NB4 (cell line): ENCODE measurements around the gene DCAF6.

Experiments used
- DNase-seq: peaks from one replicate; pipeline ENCODE4 v3.0.0; 2010; ENCODE audit warnings: low read depth
- H3K4me3 ChIP-seq: one replicate; pipeline ENCODE4 v1.5.1; 2011; ENCODE audit warnings: mild to moderate bottlenecking, low read depth, low read length, moderate library complexity
- MYC ChIP-seq: IDR thresholded peaks from 2 replicates; pipeline ENCODE4 v1.6.1; 2011; ENCODE audit warnings: low read depth, low read length
- POLR2A ChIP-seq: IDR thresholded peaks from 2 replicates; pipeline ENCODE4 v1.6.1; 2011; ENCODE audit warnings: mild to moderate bottlenecking; ENCODE audit not compliant: insufficient read length; ENCODE audit errors: extremely low read depth
- TF ChIP-seq, protein P1 (sequence below): IDR thresholded peaks from 2 replicates; pipeline ENCODE4 v1.6.1; 2011; ENCODE audit warnings: low read depth, low read length
- TF ChIP-seq, protein P2 (sequence below): IDR thresholded peaks from one replicate; pipeline ENCODE4 v1.5.1; 2012; ENCODE audit warnings: low read depth, low read length

DCAF6 gene

DNA sequence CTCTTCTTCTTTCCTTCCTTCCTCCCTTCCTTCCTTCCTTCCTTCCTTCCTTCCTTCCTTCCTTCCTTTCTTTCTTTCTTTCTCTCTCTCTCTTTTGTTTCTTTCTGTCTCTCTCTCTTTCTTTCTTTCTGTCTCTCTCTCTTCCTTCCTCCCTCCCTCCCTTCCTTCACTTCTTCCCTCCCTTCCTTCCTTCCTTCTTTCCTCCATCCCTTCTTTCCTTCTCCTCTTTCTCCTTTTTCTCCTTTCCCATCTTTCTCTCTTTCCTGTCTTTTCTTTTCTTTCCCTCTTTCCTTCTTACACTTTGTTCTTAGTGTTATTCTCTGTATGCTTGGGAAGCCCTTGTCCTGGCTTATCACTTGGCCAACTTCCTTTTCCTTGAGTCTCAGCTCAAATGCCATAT, 72.8 kb downstream of the DCAF6 start:
- TF ChIP-seq POLR2A: no peak
- TF ChIP-seq MYC: no peak
- TF ChIP-seq, protein P1, sequence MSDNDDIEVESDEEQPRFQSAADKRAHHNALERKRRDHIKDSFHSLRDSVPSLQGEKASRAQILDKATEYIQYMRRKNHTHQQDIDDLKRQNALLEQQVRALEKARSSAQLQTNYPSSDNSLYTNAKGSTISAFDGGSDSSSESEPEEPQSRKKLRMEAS: no peak
- TF ChIP-seq, protein P2, sequence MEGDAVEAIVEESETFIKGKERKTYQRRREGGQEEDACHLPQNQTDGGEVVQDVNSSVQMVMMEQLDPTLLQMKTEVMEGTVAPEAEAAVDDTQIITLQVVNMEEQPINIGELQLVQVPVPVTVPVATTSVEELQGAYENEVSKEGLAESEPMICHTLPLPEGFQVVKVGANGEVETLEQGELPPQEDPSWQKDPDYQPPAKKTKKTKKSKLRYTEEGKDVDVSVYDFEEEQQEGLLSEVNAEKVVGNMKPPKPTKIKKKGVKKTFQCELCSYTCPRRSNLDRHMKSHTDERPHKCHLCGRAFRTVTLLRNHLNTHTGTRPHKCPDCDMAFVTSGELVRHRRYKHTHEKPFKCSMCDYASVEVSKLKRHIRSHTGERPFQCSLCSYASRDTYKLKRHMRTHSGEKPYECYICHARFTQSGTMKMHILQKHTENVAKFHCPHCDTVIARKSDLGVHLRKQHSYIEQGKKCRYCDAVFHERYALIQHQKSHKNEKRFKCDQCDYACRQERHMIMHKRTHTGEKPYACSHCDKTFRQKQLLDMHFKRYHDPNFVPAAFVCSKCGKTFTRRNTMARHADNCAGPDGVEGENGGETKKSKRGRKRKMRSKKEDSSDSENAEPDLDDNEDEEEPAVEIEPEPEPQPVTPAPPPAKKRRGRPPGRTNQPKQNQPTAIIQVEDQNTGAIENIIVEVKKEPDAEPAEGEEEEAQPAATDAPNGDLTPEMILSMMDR: no peak
- no peak for DNase-seq
- H3K4me3 ChIP-seq: no peak overlapping the region

DNA sequence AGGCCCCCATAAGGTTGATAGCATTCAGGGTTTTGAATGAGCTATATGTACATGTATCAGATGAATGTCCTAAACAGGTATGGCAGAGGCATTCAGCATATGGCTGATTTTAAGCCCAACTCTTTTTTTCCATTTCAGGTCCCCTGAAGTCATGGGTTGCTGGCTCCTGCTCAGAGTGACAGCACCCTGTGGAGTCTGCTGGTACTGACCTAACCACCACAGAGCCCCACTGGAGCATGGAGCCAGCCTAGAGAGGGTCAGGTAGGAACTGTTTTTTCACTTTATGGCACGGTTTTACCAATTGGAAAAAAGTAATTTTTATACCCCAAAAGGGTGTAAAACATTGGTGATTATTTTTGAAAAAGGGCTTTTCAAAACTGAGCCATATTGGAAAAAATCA, 82.9 kb downstream of the DCAF6 start:
- TF ChIP-seq, protein P2: no peak
- no peak for TF ChIP-seq POLR2A
- TF ChIP-seq MYC: no peak
- TF ChIP-seq, protein P1: no peak
- DNase-seq: no peak
- no peak overlapping the region for H3K4me3 ChIP-seq

DNA sequence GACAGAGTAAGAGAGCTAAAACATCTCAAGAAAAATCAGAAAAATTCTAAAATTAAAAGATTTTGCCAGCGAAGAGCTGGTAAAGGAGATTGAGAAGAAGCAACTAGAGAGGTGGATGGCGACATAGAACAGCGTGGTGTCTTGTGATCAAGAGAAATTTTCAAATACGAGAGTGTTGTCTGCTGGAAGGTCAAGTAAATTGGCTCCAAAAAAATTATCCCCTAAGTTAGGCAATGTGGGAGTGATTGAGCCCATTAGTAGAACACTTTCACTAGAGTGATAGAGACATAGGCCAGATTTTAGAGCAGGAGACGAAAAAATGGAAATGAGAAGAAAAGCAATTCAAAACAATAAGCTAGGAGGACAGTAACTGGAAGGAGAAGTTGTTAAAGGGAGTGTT, 94.7 kb downstream of the DCAF6 start:
- DNase-seq: no peak
- TF ChIP-seq, protein P1: no peak
- TF ChIP-seq, protein P2: no peak
- TF ChIP-seq POLR2A (no peak), MYC (no peak)
- H3K4me3 ChIP-seq: no peak overlapping the region

DNA sequence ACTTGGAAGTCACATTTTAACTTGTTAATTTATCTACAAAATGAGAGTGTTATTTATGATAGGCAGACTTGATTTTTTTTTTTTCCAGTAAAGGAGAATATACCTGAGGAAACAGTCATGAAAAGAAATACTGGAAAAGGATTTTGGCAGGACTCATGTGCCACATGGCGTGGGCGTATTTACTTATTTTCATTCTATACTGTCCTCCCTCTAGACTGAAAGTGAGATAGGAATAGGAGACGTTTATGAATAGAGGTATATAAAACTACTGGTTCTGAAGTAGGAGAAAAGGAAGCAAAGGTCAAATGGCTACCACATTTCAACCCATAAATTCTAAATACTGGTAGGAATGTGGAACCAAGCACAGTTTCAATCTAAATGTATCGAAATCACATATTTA, 95.1 kb downstream of the DCAF6 start:
- no peak for DNase-seq
- H3K4me3 ChIP-seq: no peak overlapping the region
- TF ChIP-seq POLR2A (no peak), MYC (no peak)
- TF ChIP-seq, protein P2: no peak
- TF ChIP-seq, protein P1: no peak

DNA sequence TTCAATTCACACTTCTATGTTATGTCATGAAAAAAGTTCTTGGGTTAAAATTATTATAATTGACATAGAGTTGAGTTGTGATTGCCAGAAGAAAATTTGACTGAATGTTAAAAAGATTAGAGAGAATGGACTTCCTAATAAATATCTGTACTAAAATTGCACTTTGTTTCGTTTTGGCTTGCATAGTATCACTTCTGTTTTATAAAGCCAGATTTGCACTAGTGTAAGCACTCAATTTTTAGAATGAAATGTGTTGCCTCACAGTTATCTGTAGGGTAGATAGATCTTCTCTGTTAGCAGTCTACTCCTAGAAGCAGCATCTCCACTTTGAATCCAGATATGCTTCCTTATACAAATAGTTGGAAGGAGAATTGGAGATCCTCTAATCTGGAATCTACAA, 95.5 kb downstream of the DCAF6 start:
- H3K4me3 ChIP-seq: no peak overlapping the region
- DNase-seq: no peak
- TF ChIP-seq, protein P1: no peak
- no peak for TF ChIP-seq POLR2A
- TF ChIP-seq, protein P2: no peak
- no peak for TF ChIP-seq MYC

DNA sequence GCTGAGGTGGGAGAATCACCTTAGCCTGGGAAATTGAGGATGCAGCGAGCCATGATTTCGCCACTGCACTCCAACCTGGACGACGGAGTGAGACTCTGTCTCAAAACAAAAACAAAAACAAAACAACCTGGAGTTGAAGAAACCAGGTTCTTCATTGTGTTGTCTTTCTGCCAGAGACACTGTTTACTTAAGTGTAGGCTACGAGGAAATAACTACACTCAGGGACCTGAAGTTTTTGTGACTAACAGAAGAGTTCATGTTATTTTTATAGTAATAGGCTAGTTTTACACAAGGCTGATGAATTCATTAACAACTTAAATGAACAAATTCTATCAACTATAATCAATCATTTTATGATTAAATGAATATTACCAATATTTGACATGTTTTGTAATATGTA, 98.9 kb downstream of the DCAF6 start:
- DNase-seq: no peak
- no peak overlapping the region for H3K4me3 ChIP-seq
- TF ChIP-seq MYC (no peak), POLR2A (no peak)
- TF ChIP-seq, protein P2: no peak
- TF ChIP-seq, protein P1: no peak
